HS-5 (cell line): ENCODE results near the gene UGCG.
A peak's percentile ranks its signal among the peaks of the same experiment; 100 is the strongest.
"Not testable (repeated sequence)": the region's sequence is repeated elsewhere in the genome, so short reads cannot be mapped to it uniquely, and the experiment has no call there.

Source experiments
- DNase-seq: peaks from one replicate; pipeline ENCODE4 v3.0.0-alpha.2; 2012; ENCODE audit warnings: low read depth

The UGCG gene

GRCh38 chr9:111955048-111955447, 58.4 kb downstream of the UGCG start:
- DNase-seq = no peak

GRCh38 chr9:111957856-111958631, 61.4 kb downstream of the UGCG start:
- DNase-seq = peak; percentile 99

- peak; percentile 94 for DNase-seq
Measured at GRCh38 chr9:111959468-111960359, 63.1 kb downstream of the UGCG start.

GRCh38 chr9:111960485-111960884, 63.9 kb downstream of the UGCG start:
- DNase-seq = not testable (repeated sequence)

GRCh38 chr9:111961009-111961408, 64.4 kb downstream of the UGCG start:
- no peak for DNase-seq

GRCh38 chr9:111961575-111961974, 65.0 kb downstream of the UGCG start:
- no peak for DNase-seq

- DNase-seq = no peak
Measured at GRCh38 chr9:111962021-111962420, 65.4 kb downstream of the UGCG start.

- no peak for DNase-seq
Measured at GRCh38 chr9:111963995-111964394, 67.4 kb downstream of the UGCG start.

- DNase-seq = peak; percentile 97
Measured at GRCh38 chr9:111965566-111966019, 69.0 kb downstream of the UGCG start.

- DNase-seq = no peak
Measured at GRCh38 chr9:111966124-111966723, 69.6 kb downstream of the UGCG start.

GRCh38 chr9:111966861-111967291, 70.3 kb downstream of the UGCG start:
- no peak for DNase-seq

GRCh38 chr9:111967621-111968020, 71.0 kb downstream of the UGCG start:
- DNase-seq = no peak

GRCh38 chr9:111969061-111969460, 72.4 kb downstream of the UGCG start:
- no peak for DNase-seq

- no peak for DNase-seq
Measured at GRCh38 chr9:111969622-111970021, 73.0 kb downstream of the UGCG start.

- DNase-seq = no peak
Measured at GRCh38 chr9:111970827-111971226, 74.2 kb downstream of the UGCG start.

GRCh38 chr9:111974092-111974681, 77.6 kb downstream of the UGCG start:
- DNase-seq = no peak

- no peak for DNase-seq
Measured at GRCh38 chr9:111975709-111976108, 79.1 kb downstream of the UGCG start.

GRCh38 chr9:111978616-111979015, 82.0 kb downstream of the UGCG start:
- no peak for DNase-seq

GRCh38 chr9:111979561-111979960, 82.9 kb downstream of the UGCG start:
- no peak for DNase-seq

- DNase-seq = no peak
Measured at GRCh38 chr9:111980398-111980797, 83.8 kb downstream of the UGCG start.

GRCh38 chr9:111983484-111983908, 86.9 kb downstream of the UGCG start:
- DNase-seq = no peak
